ENCODE measurements around the gene NTHL1.

- TF ChIP-seq ZNF830 (tag by site-specific recombination; IDR thresholded peaks at IDR 0.05; ENCODE audit: low read depth) (no peak), CTCF (tag by site-specific recombination; IDR thresholded peaks at IDR 0.05) (no peak), ZNF157 (tag by site-specific recombination; IDR thresholded peaks at IDR 0.05) (no peak), ZNF274 (IDR thresholded peaks at IDR 0.05; ENCODE audit: low read length) (no peak), ZNF274 (tag by site-specific recombination; IDR thresholded peaks at IDR 0.05; ENCODE audit: borderline replicate concordance) (no peak), ZBTB11 (tag by site-specific recombination; conservative IDR thresholded peaks at IDR 0.05; ENCODE audit: low read depth) (no peak), ZNF639 (tag by site-specific recombination; IDR thresholded peaks at IDR 0.05) (no peak), ZNF2 (tag by site-specific recombination; IDR thresholded peaks at IDR 0.05) (no peak), ZNF626 (tag by site-specific recombination; IDR thresholded peaks at IDR 0.05) (no peak)
These were observed 26.4 kb upstream of the NTHL1 start for GRCh38 chr16:2074071-2074470.
